Vagina (tissue), 2 donors: ENCODE measurements around the gene NCK1.

ENCODE experiments used
- CTCF ChIP-seq, 3 experiments: fragments of 450-650 bp in 2 of 3; fragments of 200-600 bp in 1 of 3; sonication (generic) in 1 of 3; IDR thresholded peaks; one replicate each; pipeline ENCODE4 v1.5.1; 2017 to 2019; ENCODE audit warnings: antibody characterized with exemption in 3 of 3, mild to moderate bottlenecking in 2 of 3, moderate library complexity in 2 of 3
- POLR2A ChIP-seq, 2 donors: fragments of 450-650 bp; IDR thresholded peaks; one replicate each; pipeline ENCODE4 v1.6.1; 2017; ENCODE audit warnings: antibody characterized with exemption in 2 of 2, mild to moderate bottlenecking in 2 of 2, moderate library complexity in 2 of 2
- POLR2AphosphoS5 ChIP-seq, 2 donors: sonication (generic); formaldehyde crosslinking; IDR thresholded peaks; one replicate each; pipeline ENCODE4 v1.9.0; 2017; ENCODE audit warnings: antibody characterized with exemption in 2 of 2, mild to moderate bottlenecking in 2 of 2, low read depth in 1 of 2; ENCODE audit not compliant: insufficient read depth in 1 of 2

GRCh38 chr3:136931606-136932005, 69.6 kb downstream of the NCK1 start:
- TF ChIP-seq CTCF (IDR thresholded peaks at IDR 0.05) (no peak), POLR2AphosphoS5 (IDR thresholded peaks at IDR 0.05; ENCODE audit: insufficient read depth in 1 of 2, low read depth in 1 of 2) (no peak), POLR2A (IDR thresholded peaks at IDR 0.05) (no peak)
